ENCODE results near the gene PPEF2. TPM values are rescaled to one million over a fixed set of nuclear protein-coding genes. Genes with fewer than 3 reads are reported as not detected.

The PPEF2 gene
- total RNA-seq, 1 experiment from 2014 or later, result not detected

- no peaks in the 10 kb centered on the region for H4K20me1 ChIP-seq (ENCODE audit: insufficient read depth)
- H3F3A ChIP-seq (ENCODE audit: insufficient read depth, low read depth), result no peaks in the 10 kb centered on the region
- H2AFZ ChIP-seq, result no peak overlapping the region
- CTCF ChIA-PET, result no interaction called here
- no peaks in the 10 kb centered on the region for H3K27me3 ChIP-seq (ENCODE audit: insufficient read depth, low read depth)
- H3K4me2 ChIP-seq, result no peak overlapping the region
- no TSS peak for BruUV-seq (replicated peaks)
- H3K27ac ChIP-seq, result no peak overlapping the region
- intact Hi-C loops (cut with micrococcal nuclease; ENCODE audit: unreplicated experiment), result no loop called here
- H3K4me1 ChIP-seq (replicated peaks; ENCODE audit: insufficient read depth), result no peaks in the 10 kb centered on the region
- POLR2A ChIA-PET (ENCODE audit: unreplicated experiment), result no interaction called here
- TF ChIP-seq EZH2 (IDR thresholded peaks at IDR 0.05; ENCODE audit: low read depth), result no peak
- no peaks in the 10 kb centered on the region for H3K9me2 ChIP-seq (ENCODE audit: insufficient read depth)
- no peaks in the 10 kb centered on the region for H3K36me3 ChIP-seq (ENCODE audit: low read depth)
- no peaks in the 10 kb centered on the region for H3K79me2 ChIP-seq (ENCODE audit: low read depth)
- no peak overlapping the region for H3K4me3 ChIP-seq
- DNase-seq, result no peak
- H3K9me3 ChIP-seq (ENCODE audit: insufficient read depth, low read depth), result no peaks in the 10 kb centered on the region
Observed at GRCh38 chr4:75891611-75892010, 10.6 kb downstream of the PPEF2 start.

GRCh38 chr4:75889537-75890199, 12.6 kb downstream of the PPEF2 start:
- ChIA-PET CTCF (no interaction called here), POLR2A (ENCODE audit: unreplicated experiment) (no interaction called here)

GRCh38 chr4:75886104-75886503, 16.1 kb downstream of the PPEF2 start:
- BruUV-seq (replicated peaks), result no TSS peak
- CTCF ChIA-PET, result no interaction called here
- intact Hi-C loops (cut with micrococcal nuclease; ENCODE audit: unreplicated experiment), result no loop called here
- Histone ChIP-seq H3K9me2 (ENCODE audit: insufficient read depth) (no peaks in the 10 kb centered on the region), H3K9me3 (ENCODE audit: insufficient read depth, low read depth) (no peaks in the 10 kb centered on the region), H3K4me1 (replicated peaks; ENCODE audit: insufficient read depth) (no peaks in the 10 kb centered on the region), H3K79me2 (ENCODE audit: low read depth) (no peaks in the 10 kb centered on the region), H3K36me3 (ENCODE audit: low read depth) (no peaks in the 10 kb centered on the region), H2AFZ (no peak overlapping the region), H3K4me2 (no peak overlapping the region), H3K27me3 (ENCODE audit: insufficient read depth, low read depth) (no peaks in the 10 kb centered on the region), H3F3A (ENCODE audit: insufficient read depth, low read depth) (no peaks in the 10 kb centered on the region), H3K4me3 (no peak overlapping the region), H4K20me1 (ENCODE audit: insufficient read depth) (no peaks in the 10 kb centered on the region), H3K27ac (no peak overlapping the region)
- DNase-seq, result no peak
- POLR2A ChIA-PET (ENCODE audit: unreplicated experiment), result no interaction called here
- no peak for TF ChIP-seq EZH2 (IDR thresholded peaks at IDR 0.05; ENCODE audit: low read depth)
- TF ChIP-seq CTCF (conservative IDR thresholded peaks at IDR 0.05), result no peak

More at GRCh38 chr4:75889537-75890199, 12.6 kb downstream of the PPEF2 start:
- Histone ChIP-seq H2AFZ (no peak overlapping the region), H3K36me3 (ENCODE audit: low read depth) (no peaks in the 10 kb centered on the region), H3K79me2 (ENCODE audit: low read depth) (no peaks in the 10 kb centered on the region), H3F3A (ENCODE audit: insufficient read depth, low read depth) (no peaks in the 10 kb centered on the region), H3K4me1 (replicated peaks; ENCODE audit: insufficient read depth) (no peaks in the 10 kb centered on the region), H3K9me3 (ENCODE audit: insufficient read depth, low read depth) (no peaks in the 10 kb centered on the region), H3K9me2 (ENCODE audit: insufficient read depth) (no peaks in the 10 kb centered on the region), H3K4me2 (no peak overlapping the region), H3K4me3 (no peak overlapping the region), H4K20me1 (ENCODE audit: insufficient read depth) (no peaks in the 10 kb centered on the region), H3K27ac (no peak overlapping the region), H3K27me3 (ENCODE audit: insufficient read depth, low read depth) (no peaks in the 10 kb centered on the region)
- intact Hi-C loops (cut with micrococcal nuclease; ENCODE audit: unreplicated experiment), result no loop called here
- no peak for TF ChIP-seq CTCF (conservative IDR thresholded peaks at IDR 0.05)
- TF ChIP-seq EZH2 (IDR thresholded peaks at IDR 0.05; ENCODE audit: low read depth), result no peak
- BruUV-seq (replicated peaks), result no TSS peak
- DNase-seq, result no peak

GRCh38 chr4:75881476-75881875, 20.8 kb downstream of the PPEF2 start:
- H4K20me1 ChIP-seq (ENCODE audit: insufficient read depth), result no peaks in the 10 kb centered on the region
- ChIA-PET CTCF (no interaction called here), POLR2A (ENCODE audit: unreplicated experiment) (no interaction called here)
- no peak overlapping the region for H2AFZ ChIP-seq
- H3F3A ChIP-seq (ENCODE audit: insufficient read depth, low read depth), result no peaks in the 10 kb centered on the region
- H3K9me2 ChIP-seq (ENCODE audit: insufficient read depth), result no peaks in the 10 kb centered on the region
- no peak overlapping the region for H3K4me3 ChIP-seq
- TF ChIP-seq EZH2 (IDR thresholded peaks at IDR 0.05; ENCODE audit: low read depth), result no peak
- TF ChIP-seq CTCF (conservative IDR thresholded peaks at IDR 0.05), result no peak
- no peaks in the 10 kb centered on the region for H3K79me2 ChIP-seq (ENCODE audit: low read depth)
- DNase-seq, result no peak
- no peak overlapping the region for H3K4me2 ChIP-seq
- H3K9me3 ChIP-seq (ENCODE audit: insufficient read depth, low read depth), result no peaks in the 10 kb centered on the region
- no TSS peak for BruUV-seq (replicated peaks)
- no peaks in the 10 kb centered on the region for H3K36me3 ChIP-seq (ENCODE audit: low read depth)
- no peaks in the 10 kb centered on the region for H3K27me3 ChIP-seq (ENCODE audit: insufficient read depth, low read depth)
- intact Hi-C loops (cut with micrococcal nuclease; ENCODE audit: unreplicated experiment), result no loop called here
- H3K4me1 ChIP-seq (replicated peaks; ENCODE audit: insufficient read depth), result no peaks in the 10 kb centered on the region
- no peak overlapping the region for H3K27ac ChIP-seq

Measured in PC-9 (cell line).